Body of pancreas (tissue), 4 donors: ENCODE measurements around the gene FASTK. TPM values are rescaled to one million over a fixed set of nuclear protein-coding genes. Genes with fewer than 3 reads are reported as not detected.

Experiments
- ATAC-seq: fragments of 150-250 bp; one replicate; pipeline ENCODE4 v1.9.1; 2016
- DNase-seq, 4 donors: peaks; one replicate each; pipeline ENCODE4 v3.0.0-alpha.2; 2019
- H3K27ac ChIP-seq, 4 donors: fragments of 200-600 bp; sonication (generic); 1 replicate in 3 of 4; 2 replicates in 1 of 4; pipeline versions ENCODE4 v1.5.1 to v1.6.1; 2016 to 2019; ENCODE audit warnings: mild to moderate bottlenecking in 1 of 4, mixed read lengths in 1 of 4, moderate library complexity in 1 of 4
- H3K27me3 ChIP-seq, 2 donors: fragments of 200-600 bp; sonication (generic); one replicate each; pipeline ENCODE4 v1.6.0; 2016; ENCODE audit warnings: mild to moderate bottlenecking in 1 of 2
- H3K36me3 ChIP-seq, 2 donors: fragments of 200-600 bp; sonication (generic); replicated peaks in 1 of 2; 2 replicates each; pipeline ENCODE4 v1.5.1; 2016; ENCODE audit warnings: low read depth in 2 of 2; ENCODE audit not compliant: insufficient read depth in 1 of 2
- H3K4me1 ChIP-seq: fragments of 200-600 bp; sonication (generic); one replicate; pipeline ENCODE4 v1.6.0; 2016
- H3K4me3 ChIP-seq, 2 donors: fragments of 200-600 bp; sonication (generic); 1 replicate in 1 of 2; 2 replicates in 1 of 2; pipeline ENCODE4 v1.5.1; 2016 to 2019
- H3K9me3 ChIP-seq, 3 donors: fragments of 200-600 bp; sonication (generic); 1 replicate in 2 of 3; 2 replicates in 1 of 3; pipeline ENCODE4 v1.5.1; 2016
- CTCF ChIP-seq, 7 experiments: fragments of 450-650 bp in 4 of 7; fragments of 200-600 bp in 3 of 7; sonication (generic) in 3 of 7; IDR thresholded peaks; one replicate each; pipeline ENCODE4 v1.5.1; 2016 to 2019; ENCODE audit warnings: antibody characterized with exemption in 7 of 7
- POLR2A ChIP-seq, 3 donors: fragments of 450-650 bp; IDR thresholded peaks; one replicate each; pipeline ENCODE4 v1.6.1; 2016; ENCODE audit warnings: antibody characterized with exemption in 3 of 3, mild to moderate bottlenecking in 2 of 3
- WGBS, 2 donors: methylation state at CpG; one replicate each; pipeline ENCODE4 v1.1.5; 2017; 5-methylcytosine and 5-hydroxymethylcytosine counted together
- intact Hi-C: fragments of 100-400 bp; cut with DNase I; formaldehyde crosslinking; loops from one replicate; pipeline ENCODE4 v1.15.1; 2023
- total RNA-seq, 2 donors: library from RNA; depleted of rRNA; stranded (reverse); fragments of >200 nt; gene quantifications; one replicate each; pipeline ENCODE4 v1.1.0, GENCODE V29; 2016

The FASTK gene
- total RNA-seq, 2 donors from 2014 or later, result 60.7 to 201 TPM

GRCh38 chr7:151114151-151115090, 33.8 kb upstream of the FASTK start:
- Histone ChIP-seq H3K4me3 (no peak overlapping the region), H3K9me3 (no peaks in the 10 kb centered on the region), H3K36me3 (peaks cover 0 to 11% of the 10 kb centered on the region in 2 donors), H3K4me1 (peaks cover 52% of the 10 kb centered on the region), H3K27ac (peak overlapping the region in 2 of 4 donors; percentile 35 to 63), H3K27me3 (no peaks in the 10 kb centered on the region)
- intact Hi-C loops, result loop anchor here (10.0 kb wide), 1 partner anchor 220 kb away; no protein-coding TSS in a partner anchor
- DNase-seq (peak in 3 of 4 donors; percentile 41 to 64 (median 43)), ATAC-seq (peak; percentile 19)
- TF ChIP-seq POLR2A (IDR thresholded peaks at IDR 0.05), result no peak
- no peak for TF ChIP-seq CTCF (IDR thresholded peaks at IDR 0.05)
- 21 to 39% methylated on average over 19 to 80 of the region's 101 CpGs for whole genome bisulfite sequencing, 2 donors

GRCh38 chr7:151113344-151114150, 32.9 kb upstream of the FASTK start:
- intact Hi-C loops, result loop anchor here (10.0 kb wide), 1 partner anchor 219 kb away; no protein-coding TSS in a partner anchor
- ATAC-seq, result no peak
- 36 to 68% methylated on average over 11 to 13 of the region's 13 CpGs for WGBS, 2 donors

GRCh38 chr7:151110941-151111645, 30.5 kb upstream of the FASTK start:
- TF ChIP-seq POLR2A (IDR thresholded peaks at IDR 0.05) (no peak), CTCF (IDR thresholded peaks at IDR 0.05) (peak; percentile 86 to 94 (median 90))
- Histone ChIP-seq H3K36me3 (no peaks in the 10 kb centered on the region), H3K27ac (peak overlapping the region; percentile 15 to 80 (median 61)), H3K9me3 (no peaks in the 10 kb centered on the region), H3K4me3 (no peak overlapping the region), H3K27me3 (no peaks in the 10 kb centered on the region), H3K4me1 (peaks cover 46% of the 10 kb centered on the region)
- 21 to 27% methylated on average over 16 to 19 of the region's 20 CpGs for WGBS, 2 donors
- DNase-seq, result peak; percentile 83 to 89 (median 84)
- ATAC-seq, result peak; percentile 77
- intact Hi-C loops, result loop anchor here (10.0 kb wide), 1 partner anchor 216 kb away; no protein-coding TSS in a partner anchor

More at GRCh38 chr7:151113344-151114150, 32.9 kb upstream of the FASTK start:
- peak in 1 of 7 experiments; percentile 8 for TF ChIP-seq CTCF (IDR thresholded peaks at IDR 0.05)
- no peak for TF ChIP-seq POLR2A (IDR thresholded peaks at IDR 0.05)
- no peaks in the 10 kb centered on the region for H3K27me3 ChIP-seq
- H3K27ac ChIP-seq, result peak overlapping the region in 3 of 4 donors; percentile 21 to 63 (median 35)
- no peak overlapping the region for H3K4me3 ChIP-seq
- no peaks in the 10 kb centered on the region for H3K9me3 ChIP-seq
- DNase-seq, result peak in 2 of 4 donors; percentile 37 to 56
- H3K4me1 ChIP-seq, result peaks cover 52% of the 10 kb centered on the region
- H3K36me3 ChIP-seq, result peaks cover 0 to 4% of the 10 kb centered on the region in 2 donors

- Histone ChIP-seq H3K4me1 (peaks cover 40% of the 10 kb centered on the region), H3K36me3 (no peaks in the 10 kb centered on the region), H3K27ac (peak overlapping the region in 1 of 4 donors; percentile 80), H3K27me3 (no peaks in the 10 kb centered on the region), H3K9me3 (no peaks in the 10 kb centered on the region), H3K4me3 (no peak overlapping the region)
- intact Hi-C loops, result loop anchor here (10.0 kb wide), 1 partner anchor 216 kb away; no protein-coding TSS in a partner anchor
- DNase-seq (no peak), ATAC-seq (no peak)
- no peak for TF ChIP-seq POLR2A (IDR thresholded peaks at IDR 0.05)
- TF ChIP-seq CTCF (IDR thresholded peaks at IDR 0.05), result no peak
- 61 to 63% methylated on average over 8 to 11 of the region's 11 CpGs for WGBS, 2 donors
Measured at GRCh38 chr7:151110236-151110940, 29.8 kb upstream of the FASTK start.
